H9 (cell line): Measurements from ENCODE around the gene DUSP1. TPM values are rescaled to one million over a fixed set of nuclear protein-coding genes. Genes with fewer than 3 reads are reported as not detected.

ENCODE experiments used
- DNase-seq: peaks from one replicate; pipeline ENCODE4 v3.0.0-alpha.2; 2017
- H2AFZ ChIP-seq: one replicate; pipeline ENCODE4 v1.6.1; 2013; ENCODE audit warnings: mild to moderate bottlenecking, low read length, control low read depth, moderate library complexity
- H2AK5ac ChIP-seq: 2 replicates; pipeline ENCODE4 v1.6.1; 2013; ENCODE audit warnings: low read length, control low read depth, mixed read lengths; ENCODE audit not compliant: insufficient read length
- H2BK120ac ChIP-seq: one replicate; pipeline ENCODE4 v1.6.1; 2013; ENCODE audit warnings: low read depth, mild to moderate bottlenecking, low read length, control low read depth, inconsistent platforms; ENCODE audit not compliant: poor library complexity, severe bottlenecking
- H2BK12ac ChIP-seq: 2 replicates; pipeline ENCODE4 v1.6.1; 2013; ENCODE audit warnings: low read length, control low read depth, mixed read lengths, low read depth; ENCODE audit not compliant: insufficient read length
- H2BK15ac ChIP-seq: 2 replicates; pipeline ENCODE4 v1.6.1; 2013; ENCODE audit warnings: low read depth, low read length, control low read depth
- H2BK20ac ChIP-seq: one replicate; pipeline ENCODE4 v1.6.1; 2013; ENCODE audit warnings: low read depth, mild to moderate bottlenecking, low read length, control low read depth, inconsistent platforms; ENCODE audit not compliant: poor library complexity, severe bottlenecking
- H2BK5ac ChIP-seq: 2 replicates; pipeline ENCODE4 v1.6.1; 2013; ENCODE audit warnings: low read length, control low read depth, mixed read lengths; ENCODE audit not compliant: insufficient read length
- H3K14ac ChIP-seq: 2 replicates; pipeline ENCODE4 v1.6.1; 2013; ENCODE audit warnings: low read length, control low read depth; ENCODE audit not compliant: insufficient read depth
- H3K18ac ChIP-seq: 2 replicates; pipeline ENCODE4 v1.6.1; 2013; ENCODE audit warnings: low read depth, mild to moderate bottlenecking, mixed read lengths, low read length, control low read depth; ENCODE audit not compliant: insufficient read length
- H3K23ac ChIP-seq: 2 replicates; pipeline ENCODE4 v1.6.1; 2013; ENCODE audit warnings: low read length, control low read depth, mixed read lengths, low read depth; ENCODE audit not compliant: insufficient read length
- H3K23me2 ChIP-seq: 2 replicates; pipeline ENCODE4 v1.6.1; 2013; ENCODE audit warnings: low read depth, mild to moderate bottlenecking, mixed read lengths, low read length, control low read depth; ENCODE audit not compliant: insufficient read length, poor library complexity, severe bottlenecking
- H3K27ac ChIP-seq: 2 replicates; pipeline ENCODE4 v1.5.1; 2013; ENCODE audit warnings: low read length, control low read depth, mixed read lengths, low read depth; ENCODE audit not compliant: insufficient read length
- H3K27me3 ChIP-seq: 2 replicates; pipeline ENCODE4 v1.6.1; 2013; ENCODE audit warnings: low read length, control low read depth, inconsistent platforms; ENCODE audit not compliant: insufficient read depth
- H3K4ac ChIP-seq: 2 replicates; pipeline ENCODE4 v1.6.1; 2013; ENCODE audit warnings: low read depth, mild to moderate bottlenecking, control low read depth, inconsistent platforms, low read length, moderate library complexity
- H3K4me1 ChIP-seq: 2 replicates; pipeline ENCODE4 v1.6.1; 2013; ENCODE audit warnings: low read length, control low read depth, inconsistent platforms; ENCODE audit not compliant: insufficient read depth
- H3K4me2 ChIP-seq: 2 replicates; pipeline ENCODE4 v1.6.1; 2013; ENCODE audit warnings: low read length, control low read depth, mixed read lengths; ENCODE audit not compliant: insufficient read length, insufficient read depth
- H3K56ac ChIP-seq: 2 replicates; pipeline ENCODE4 v1.6.1; 2013; ENCODE audit warnings: low read depth, mild to moderate bottlenecking, mixed read lengths, low read length, control low read depth; ENCODE audit not compliant: insufficient read length
- H3K79me1 ChIP-seq: 2 replicates; pipeline ENCODE4 v1.6.1; 2013; ENCODE audit warnings: low read depth, mild to moderate bottlenecking, moderate library complexity, low read length, control low read depth, inconsistent platforms; ENCODE audit not compliant: insufficient read depth, poor library complexity, severe bottlenecking
- H3K79me2 ChIP-seq: 2 replicates; pipeline ENCODE4 v1.6.1; 2013; ENCODE audit warnings: low read length, control low read depth, inconsistent platforms; ENCODE audit not compliant: insufficient read depth
- H3K9ac ChIP-seq: 2 replicates; pipeline ENCODE4 v1.6.1; 2013; ENCODE audit warnings: low read length, control low read depth, mixed read lengths; ENCODE audit not compliant: insufficient read length; ENCODE audit errors: extremely low read depth
- H3K9me3 ChIP-seq: one replicate; pipeline ENCODE4 v1.6.1; 2013; ENCODE audit warnings: low read depth, low read length, inconsistent platforms; ENCODE audit not compliant: control insufficient read depth
- H3T11ph ChIP-seq: one replicate; pipeline ENCODE4 v1.6.1; 2013; ENCODE audit warnings: mild to moderate bottlenecking, low read length, control low read depth, inconsistent platforms
- H4K20me1 ChIP-seq: one replicate; pipeline ENCODE4 v1.6.1; 2013; ENCODE audit not compliant: control insufficient read depth, insufficient read length, insufficient read depth
- H4K5ac ChIP-seq: 2 replicates; pipeline ENCODE4 v1.6.1; 2013; ENCODE audit warnings: low read depth, mild to moderate bottlenecking, mixed read lengths, low read length, control low read depth; ENCODE audit not compliant: insufficient read length
- H4K8ac ChIP-seq: replicated peaks from 2 replicates; pipeline ENCODE4 v1.6.1; 2013; ENCODE audit warnings: low read length, control low read depth, mixed read lengths, low read depth; ENCODE audit not compliant: insufficient read length
- H4K91ac ChIP-seq: 2 replicates; pipeline ENCODE4 v1.6.1; 2013; ENCODE audit warnings: low read depth, mild to moderate bottlenecking, moderate library complexity, mixed read lengths, low read length, control low read depth; ENCODE audit not compliant: insufficient read length
- H3K27ac Mint-ChIP-seq, 3 experiments: 2 replicates in 2 of 3; 3 replicates in 1 of 3; pipeline ENCODE4 v1.8.0; 2020 to 2021; ENCODE audit warnings: mixed read lengths in 3 of 3, mild to moderate bottlenecking in 1 of 3, moderate library complexity in 1 of 3
- H3K27me3 Mint-ChIP-seq: 2 replicates; pipeline ENCODE4 v1.8.0; 2021; ENCODE audit warnings: low read depth, mild to moderate bottlenecking, moderate library complexity, mixed read lengths
- H3K36me3 Mint-ChIP-seq, 3 experiments: 2 replicates in 2 of 3; 3 replicates in 1 of 3; pipeline ENCODE4 v1.8.0; 2020 to 2021; ENCODE audit warnings: low read depth in 3 of 3, mixed read lengths in 3 of 3; ENCODE audit not compliant: insufficient read depth in 1 of 3
- H3K4me1 Mint-ChIP-seq, 2 experiments: 2 replicates each; pipeline ENCODE4 v1.8.0; 2020; ENCODE audit warnings: mixed read lengths in 2 of 2
- H3K4me3 Mint-ChIP-seq, 2 experiments: 2 replicates in 1 of 2; 3 replicates in 1 of 2; pipeline ENCODE4 v1.8.0; 2020 to 2021; ENCODE audit warnings: mild to moderate bottlenecking in 2 of 2, mixed read lengths in 2 of 2, moderate library complexity in 1 of 2
- H3K9me3 Mint-ChIP-seq, 2 experiments: 2 replicates in 1 of 2; 3 replicates in 1 of 2; pipeline ENCODE4 v1.8.0; 2020; ENCODE audit warnings: mild to moderate bottlenecking in 2 of 2, mixed read lengths in 2 of 2, moderate library complexity in 1 of 2
- CTCF ChIP-seq: fragments of 200-600 bp; sonication (generic); conservative IDR thresholded peaks from 3 replicates; pipeline ENCODE4 v1.8.0; 2021; ENCODE audit warnings: antibody characterized with exemption, mild to moderate bottlenecking
- WGBS: extraction: QIAGEN DNeasy Blood & Tissue Kit; methylation state at CpG from one replicate; pipeline ENCODE4 v1.1.7; 2013; ENCODE audit warnings: missing lambda C conversion rate, low lambda C conversion rate, mixed read lengths; ENCODE audit not compliant: insufficient read length; ENCODE audit errors: extremely low coverage; 5-methylcytosine and 5-hydroxymethylcytosine counted together
- total RNA-seq: library from RNA; stranded (reverse); gene quantifications from 2 replicates; pipeline ENCODE4 v1.2.1, GENCODE V29; 2021

Gene DUSP1
- total RNA-seq, 1 experiment from 2014 or later: 10.9 TPM

GRCh38 chr5:172801179-172801671 lies 30.2 kb upstream of the DUSP1 start:
- H3K27ac Mint-ChIP-seq: no peak overlapping the region
- no peaks in the 10 kb centered on the region for H4K20me1 ChIP-seq
- no peak overlapping the region for H2BK15ac ChIP-seq
- H2BK5ac ChIP-seq: no peak overlapping the region
- no peak overlapping the region for H4K91ac ChIP-seq
- no peak overlapping the region for H4K5ac ChIP-seq
- H3K9me3 ChIP-seq: no peaks in the 10 kb centered on the region
- no peak overlapping the region for H3K27ac ChIP-seq
- H2BK12ac ChIP-seq: no peak overlapping the region
- no CpG with 5 or more reads among the region's 4 CpGs for WGBS
- H3K4me2 ChIP-seq: no peak overlapping the region
- H4K8ac ChIP-seq: no peak overlapping the region
- H3K9ac ChIP-seq: no peak overlapping the region
- no peak overlapping the region for H3K18ac ChIP-seq
- H3K14ac ChIP-seq: no peak overlapping the region; the same call in 1 of the 2 replicates
- no peak overlapping the region for H2BK120ac ChIP-seq
- H3K4me1 Mint-ChIP-seq: peaks cover 3 to 7% of the 10 kb centered on the region in 2 experiments
- no peaks in the 10 kb centered on the region for H3K79me1 ChIP-seq
- TF ChIP-seq CTCF: no peak
- H3T11ph ChIP-seq: no peak overlapping the region
- peaks cover 7% of the 10 kb centered on the region for H3K4me1 ChIP-seq
- no peak overlapping the region for H2AFZ ChIP-seq
- no peaks in the 10 kb centered on the region for H3K9me3 Mint-ChIP-seq
- H2BK20ac ChIP-seq: no peak overlapping the region
- H3K79me2 ChIP-seq: no peaks in the 10 kb centered on the region
- H3K56ac ChIP-seq: no peak overlapping the region
- no peaks in the 10 kb centered on the region for H3K36me3 Mint-ChIP-seq
- no peak overlapping the region for H3K23ac ChIP-seq
- DNase-seq: no peak
- H3K4ac ChIP-seq: no peak overlapping the region
- H3K4me3 Mint-ChIP-seq: no peak overlapping the region
- peaks cover 16% of the 10 kb centered on the region for H3K27me3 Mint-ChIP-seq
- no peak overlapping the region for H2AK5ac ChIP-seq
- no peaks in the 10 kb centered on the region for H3K27me3 ChIP-seq
- no peaks in the 10 kb centered on the region for H3K23me2 ChIP-seq
